ENCODE data around the gene ZKSCAN3. TPM values are rescaled to one million over a fixed set of nuclear protein-coding genes. Genes with fewer than 3 reads are reported as not detected.

ZKSCAN3 gene
- total RNA-seq, 1 experiment from 2014 or later: 1.9 TPM

GRCh38 chr6:28336284-28337120, 13.2 kb upstream of the ZKSCAN3 start:
- peak; percentile 23 for ATAC-seq
- Histone ChIP-seq H3K9ac (ENCODE audit: low read length) (peak overlapping the region; percentile 70), H3K4me3 (ENCODE audit: low read length) (peak overlapping the region; percentile 75), H4K20me1 (ENCODE audit: low read length) (no peaks in the 10 kb centered on the region), H3K9me3 (ENCODE audit: low read length) (no peaks in the 10 kb centered on the region), H3K79me2 (ENCODE audit: low read length) (no peaks in the 10 kb centered on the region), H3K36me3 (ENCODE audit: low read depth, low read length) (no peaks in the 10 kb centered on the region), H3K9me2 (replicated peaks; ENCODE audit: low read length) (no peaks in the 10 kb centered on the region), H3K27me3 (ENCODE audit: low read length) (no peaks in the 10 kb centered on the region), H3F3A (ENCODE audit: low read length, unreplicated experiment) (no peaks in the 10 kb centered on the region), H3K27ac (ENCODE audit: low read length) (peak overlapping the region; percentile 83), H2AFZ (ENCODE audit: low read length) (peak overlapping the region; percentile 86), H3K4me1 (ENCODE audit: insufficient read depth, low read length) (peaks cover 12% of the 10 kb centered on the region), H3K4me2 (ENCODE audit: low read length) (peak overlapping the region; percentile 96)
- peak; percentile 72 for DNase-seq
- intact Hi-C loops (cut with micrococcal nuclease): loop anchor here (5.0 kb wide), 3 partner anchors 69 to 199 kb away; partner anchors contain the start of genes ZSCAN26 and ZSCAN9
- TF ChIP-seq EZH2 (IDR thresholded peaks at IDR 0.05; ENCODE audit: low read length, unreplicated experiment) (no peak), EZH2phosphoT487 (IDR thresholded peaks at IDR 0.05; ENCODE audit: borderline replicate concordance, low read length) (no peak), CTCF (conservative IDR thresholded peaks at IDR 0.05; ENCODE audit: low read depth, low read length) (no peak)
- CTCF ChIA-PET: no interaction called here
- BruUV-seq (replicated peaks): no TSS peak
- POLR2A ChIA-PET (ENCODE audit: unreplicated experiment): interaction anchor here (0.5 to 1.2 kb wide), 2 partner anchors 69 to 117 kb away, joined by 3 to 8 read pairs; partner anchors contain the start of gene ZSCAN26

GRCh38 chr6:28337121-28337520, 12.6 kb upstream of the ZKSCAN3 start:
- Histone ChIP-seq H2AFZ (ENCODE audit: low read length) (peak overlapping the region; percentile 86; the same call in 1 of the 2 replicates), H3F3A (ENCODE audit: low read length, unreplicated experiment) (no peaks in the 10 kb centered on the region), H3K79me2 (ENCODE audit: low read length) (no peaks in the 10 kb centered on the region), H3K9ac (ENCODE audit: low read length) (0 out of 2 replicates have a peak overlapping the region, but pooled peaks have one; percentile 70), H3K4me1 (ENCODE audit: insufficient read depth, low read length) (peaks cover 12% of the 10 kb centered on the region), H3K4me2 (ENCODE audit: low read length) (peak overlapping the region; percentile 96), H3K27ac (ENCODE audit: low read length) (peak overlapping the region; percentile 83), H4K20me1 (ENCODE audit: low read length) (no peaks in the 10 kb centered on the region), H3K9me3 (ENCODE audit: low read length) (no peaks in the 10 kb centered on the region), H3K27me3 (ENCODE audit: low read length) (no peaks in the 10 kb centered on the region), H3K36me3 (ENCODE audit: low read depth, low read length) (no peaks in the 10 kb centered on the region), H3K9me2 (replicated peaks; ENCODE audit: low read length) (no peaks in the 10 kb centered on the region), H3K4me3 (ENCODE audit: low read length) (peak overlapping the region; percentile 75)
- intact Hi-C loops (cut with micrococcal nuclease): loop anchor here (5.0 kb wide), 3 partner anchors 70 to 200 kb away; partner anchors contain the start of genes ZSCAN26 and ZSCAN9
- DNase-seq: no peak
- ChIA-PET CTCF (no interaction called here), POLR2A (ENCODE audit: unreplicated experiment) (no interaction called here)
- no peak for ATAC-seq
- no TSS peak for BruUV-seq (replicated peaks)
- TF ChIP-seq CTCF (conservative IDR thresholded peaks at IDR 0.05; ENCODE audit: low read depth, low read length) (no peak), EZH2phosphoT487 (IDR thresholded peaks at IDR 0.05; ENCODE audit: borderline replicate concordance, low read length) (no peak), EZH2 (IDR thresholded peaks at IDR 0.05; ENCODE audit: low read length, unreplicated experiment) (no peak)
